Hepatic stellate cell (primary cell): ENCODE data around the gene CHRNA4.

Experiments used
- DNase-seq: peaks from one replicate; pipeline ENCODE4 v3.0.0; 2011; ENCODE audit warnings: low spot score

CHRNA4 gene

GRCh38 chr20:63377951-63378381 is 16.8 kb upstream of the CHRNA4 start:
- DNase-seq: no peak

- DNase-seq: no peak
Observed at GRCh38 chr20:63377256-63377941, 16.2 kb upstream of the CHRNA4 start.

GRCh38 chr20:63376283-63377250 is 15.4 kb upstream of the CHRNA4 start:
- DNase-seq: no peak

- DNase-seq: no peak
Observed at GRCh38 chr20:63375438-63375837, 14.3 kb upstream of the CHRNA4 start.

GRCh38 chr20:63374504-63374903 is 13.4 kb upstream of the CHRNA4 start:
- DNase-seq: no peak

GRCh38 chr20:63373996-63374395 is 12.8 kb upstream of the CHRNA4 start:
- no peak for DNase-seq

GRCh38 chr20:63372971-63373885 is 12.1 kb upstream of the CHRNA4 start:
- no peak for DNase-seq

- DNase-seq: no peak
Observed at GRCh38 chr20:63371291-63371865, 10.2 kb upstream of the CHRNA4 start.

GRCh38 chr20:63370618-63371187 is 9.6 kb upstream of the CHRNA4 start:
- DNase-seq: no peak

GRCh38 chr20:63369724-63370617 is 8.8 kb upstream of the CHRNA4 start:
- no peak for DNase-seq

- no peak for DNase-seq
Observed at GRCh38 chr20:63369024-63369530, 7.9 kb upstream of the CHRNA4 start.

- no peak for DNase-seq
Observed at GRCh38 chr20:63368151-63368550, 7.0 kb upstream of the CHRNA4 start.

- no peak for DNase-seq
Observed at GRCh38 chr20:63367446-63368055, 6.4 kb upstream of the CHRNA4 start.

GRCh38 chr20:63366390-63367365 is 5.5 kb upstream of the CHRNA4 start:
- DNase-seq: no peak

GRCh38 chr20:63365601-63366389 is 4.6 kb upstream of the CHRNA4 start:
- DNase-seq: no peak

GRCh38 chr20:63364801-63365585 is 3.8 kb upstream of the CHRNA4 start:
- DNase-seq: no peak
